GM15510 (cell line): ENCODE results near the gene EDC4.

Experiments
- POLR2A ChIP-seq: IDR thresholded peaks from 3 replicates; pipeline ENCODE4 v1.6.1; 2011; ENCODE audit warnings: borderline replicate concordance; ENCODE audit not compliant: insufficient read length; ENCODE audit errors: extremely low read depth

EDC4 gene

DNA sequence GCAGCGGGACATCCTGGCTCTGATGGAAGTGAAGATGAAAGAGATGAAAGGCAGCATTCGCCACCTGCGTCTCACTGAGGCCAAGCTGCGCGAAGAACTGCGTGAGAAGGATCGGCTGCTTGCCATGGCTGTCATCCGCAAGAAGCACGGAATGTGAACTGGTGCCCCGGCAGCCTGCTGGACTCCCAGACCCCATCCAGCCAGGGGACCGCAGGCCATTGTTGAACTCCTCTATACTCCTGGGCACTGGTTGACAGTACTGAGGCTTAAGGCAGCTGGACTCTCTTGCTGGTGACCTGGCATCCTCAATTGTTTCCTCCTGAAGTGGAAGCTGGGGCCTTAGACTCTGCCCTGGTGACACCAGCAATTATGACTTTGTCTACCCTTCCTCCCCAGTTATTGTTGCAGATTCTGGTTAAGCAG, 29.5 kb upstream of the EDC4 start:
- no peak for TF ChIP-seq POLR2A

DNA sequence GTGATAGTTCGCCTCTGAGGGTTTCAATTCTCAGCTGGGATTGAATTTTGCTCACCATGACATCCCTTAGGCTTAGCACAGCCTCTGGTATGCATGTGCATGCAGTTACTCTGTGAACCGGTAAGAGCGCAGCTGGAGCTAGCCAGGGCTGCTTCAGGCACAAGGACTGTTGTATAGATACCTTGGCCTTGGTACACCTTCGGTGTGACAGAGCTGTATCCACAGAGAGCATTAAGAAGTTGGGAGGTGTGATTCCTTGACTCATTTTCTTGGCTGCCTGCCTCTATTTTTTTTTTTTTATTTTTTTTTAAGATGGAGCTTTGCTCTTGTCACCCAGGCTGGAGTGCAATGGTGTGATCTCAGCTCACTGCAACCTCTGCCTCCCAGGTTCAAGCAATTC, 28.4 kb upstream of the EDC4 start:
- TF ChIP-seq POLR2A: no peak

DNA sequence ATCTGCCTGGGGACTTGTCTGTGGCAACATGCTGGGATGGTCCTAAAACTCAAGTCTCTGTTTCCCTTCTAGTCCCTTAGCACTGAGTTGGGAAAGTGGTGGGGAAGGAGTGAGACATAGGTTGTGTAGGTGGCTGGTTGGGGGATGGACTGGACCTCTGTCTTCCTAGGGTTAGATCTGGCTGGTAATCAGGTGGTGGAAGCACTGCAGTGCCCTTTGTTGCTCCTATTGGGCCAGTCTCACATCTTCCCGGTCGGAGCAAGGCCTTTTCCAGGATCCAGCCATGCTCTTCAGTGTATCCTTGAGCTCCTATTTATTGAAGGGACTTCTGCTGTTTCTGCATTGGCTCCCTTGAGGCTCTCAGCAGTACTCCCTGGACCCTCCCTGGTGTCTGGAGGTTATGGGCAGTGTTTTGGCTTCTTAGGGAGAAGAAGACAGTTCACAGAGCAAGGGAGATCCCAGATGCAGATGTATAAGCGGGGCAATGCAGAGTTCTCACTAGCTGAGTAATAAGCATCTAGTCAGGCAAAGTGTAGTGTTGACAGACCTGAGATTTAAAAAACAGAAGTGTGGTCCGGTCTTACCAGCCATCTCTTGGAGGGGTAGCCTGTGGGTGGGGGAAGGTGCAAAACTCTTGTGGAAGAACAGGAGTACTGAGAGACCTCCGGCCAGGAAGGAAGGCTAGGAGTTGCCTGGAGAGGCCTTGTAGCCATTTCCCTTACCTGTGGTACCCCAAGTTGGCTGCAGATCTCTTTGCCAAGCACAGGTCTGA, 27.4 kb upstream of the EDC4 start:
- no peak for TF ChIP-seq POLR2A

- TF ChIP-seq POLR2A: no peak
Measured at GRCh38 chr16:67846063-67846319, 26.9 kb upstream of the EDC4 start.

DNA sequence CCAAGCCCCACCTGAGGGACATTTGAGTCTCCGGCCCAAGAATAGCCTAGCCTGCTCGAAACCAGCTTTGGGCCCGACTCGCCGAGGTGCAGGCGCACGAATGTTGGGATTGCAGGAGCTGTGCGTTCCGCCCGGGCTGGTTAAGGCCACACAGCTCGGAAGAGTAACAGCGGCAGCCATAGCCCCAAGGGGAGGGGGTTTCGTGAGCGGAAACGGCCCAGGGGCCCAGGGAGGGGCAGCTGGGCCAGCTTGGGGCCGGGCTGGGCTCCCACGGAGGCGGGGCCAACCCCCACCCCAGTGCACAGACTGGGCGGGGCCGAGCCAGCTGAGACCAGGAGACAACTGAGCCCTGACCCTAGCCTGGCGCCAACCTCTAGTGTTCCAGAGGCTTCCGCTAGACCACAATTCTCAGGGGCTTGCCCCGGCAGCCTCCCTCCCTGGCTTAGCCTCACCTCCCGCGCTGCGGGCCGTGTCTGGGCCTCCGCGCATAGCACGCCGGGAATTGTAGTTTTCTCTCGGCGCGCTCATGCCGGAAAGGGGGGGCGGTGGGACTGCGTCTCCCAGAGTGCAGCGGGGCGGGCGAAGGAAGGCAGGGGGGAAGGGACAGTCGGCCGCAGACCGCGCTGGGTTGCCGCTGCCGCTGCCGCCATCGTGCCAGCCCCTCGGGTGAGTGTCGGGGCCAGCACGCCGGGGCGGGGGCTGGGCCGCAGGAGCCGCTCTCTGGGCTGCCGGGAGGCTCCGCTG, 26.4 kb upstream of the EDC4 start, which contains the start of gene NUTF2:
TSS of gene NUTF2 (plus strand) at position 614 of the 744 bp plus-strand sequence. CDS start 18,198 bp downstream, outside the sequence.
- TF ChIP-seq POLR2A: peak; percentile 73

DNA sequence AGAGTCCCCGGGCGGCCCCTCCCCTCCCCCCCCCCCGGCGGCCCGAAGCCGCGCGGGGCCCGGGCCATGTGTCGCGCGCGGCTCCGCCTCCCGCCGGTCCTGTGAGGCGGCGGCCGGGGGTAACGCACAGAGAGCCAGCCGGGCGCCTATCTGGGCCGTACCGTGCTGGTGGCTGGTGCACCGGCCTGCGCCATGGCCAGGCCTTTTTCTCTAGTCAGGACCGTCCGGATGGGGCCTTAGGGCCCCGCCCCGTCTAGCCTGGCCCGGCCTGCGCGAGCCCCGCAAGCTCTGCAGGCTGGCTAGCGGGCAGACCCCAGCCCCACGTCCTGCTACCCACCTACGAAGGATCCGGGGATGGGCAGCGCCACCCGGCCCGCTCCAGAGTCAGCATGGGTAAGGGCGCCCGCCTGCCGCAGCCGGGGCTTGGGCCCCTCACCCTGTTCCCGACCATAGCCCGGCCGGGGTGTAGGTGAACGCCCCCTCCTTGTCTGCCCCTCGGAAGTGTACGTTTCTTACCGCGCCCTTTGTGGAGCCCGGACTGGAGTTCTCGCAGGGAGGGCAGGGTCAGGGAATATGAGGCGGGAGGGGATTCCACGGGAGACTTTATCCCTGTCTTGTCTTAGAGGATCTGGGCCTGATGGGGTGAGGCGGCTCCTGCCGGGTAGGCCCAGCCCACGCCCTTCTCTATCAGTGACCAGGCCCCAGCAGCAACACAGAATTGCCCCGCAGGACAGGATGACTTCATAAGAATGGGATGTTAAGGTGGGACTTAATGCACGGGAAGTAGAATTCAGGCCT, 25.6 kb upstream of the EDC4 start, which contains the start of gene CENPT:
TSS of gene CENPT (minus strand) at position 630 of the 798 bp plus-strand sequence. CDS start 13,834 bp downstream, outside the sequence.
- TF ChIP-seq POLR2A: no peak

DNA sequence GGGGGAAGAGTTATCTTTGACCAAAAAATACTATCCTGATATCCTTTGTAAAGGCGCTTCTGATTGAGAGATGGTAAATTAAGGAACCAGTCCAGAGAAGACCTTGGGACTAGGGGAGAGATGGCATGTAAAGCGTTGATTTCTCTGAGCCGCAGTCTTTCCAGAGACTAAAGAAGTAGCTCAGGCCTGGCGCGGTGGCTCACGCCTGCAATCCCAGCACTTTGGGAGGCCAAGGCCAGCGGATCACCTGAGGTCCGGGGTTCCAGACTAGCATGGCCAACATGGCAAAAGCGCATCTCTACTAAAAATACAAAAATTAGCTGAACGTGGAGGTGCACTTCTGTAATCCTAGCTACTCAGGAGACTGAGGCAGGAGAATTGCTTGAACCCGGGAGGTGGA, 24.7 kb upstream of the EDC4 start:
- no peak for TF ChIP-seq POLR2A

GRCh38 chr16:67853670-67854069, 19.2 kb upstream of the EDC4 start:
- TF ChIP-seq POLR2A: no peak

- no peak for TF ChIP-seq POLR2A
Measured at GRCh38 chr16:67855789-67856188, 17.1 kb upstream of the EDC4 start.

DNA sequence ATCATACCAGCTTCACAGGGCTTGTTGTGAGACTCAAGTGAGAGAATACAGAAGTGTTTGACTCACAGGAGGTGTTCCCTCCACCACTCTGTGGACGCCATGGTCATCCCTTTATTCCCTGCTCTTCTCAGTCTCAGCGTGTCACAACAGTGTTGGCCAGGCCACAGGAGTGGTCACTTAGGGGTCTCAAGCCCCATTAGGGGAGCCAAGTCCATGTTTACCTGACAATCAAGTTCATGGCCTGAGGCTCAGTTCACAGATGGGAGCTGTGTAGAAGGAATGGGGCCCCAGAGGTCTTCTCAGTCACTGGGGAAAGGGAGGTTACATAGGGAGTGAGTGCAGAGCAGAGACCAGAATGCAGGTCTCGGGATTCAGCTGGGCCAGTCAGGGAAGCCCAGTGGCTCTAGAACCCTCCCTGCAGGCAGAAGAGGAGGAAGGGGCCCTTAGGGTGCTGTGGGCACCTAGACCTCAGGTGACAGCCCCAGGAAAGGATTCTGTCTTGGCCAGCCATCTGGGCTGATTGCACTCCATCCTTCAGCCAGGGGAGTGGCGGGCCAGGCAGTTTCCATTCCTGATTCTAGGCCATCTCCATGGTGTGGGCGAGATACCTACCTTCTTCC, 15.8 kb upstream of the EDC4 start:
- no peak for TF ChIP-seq POLR2A

GRCh38 chr16:67857547-67858233, 15.2 kb upstream of the EDC4 start:
- no peak for TF ChIP-seq POLR2A

GRCh38 chr16:67858500-67858899, 14.4 kb upstream of the EDC4 start:
- no peak for TF ChIP-seq POLR2A

- TF ChIP-seq POLR2A: no peak
Measured at GRCh38 chr16:67860589-67861398, 12.1 kb upstream of the EDC4 start.
